SK-N-MC (cell line): ENCODE results near the gene MRTFA.

Experiments
- EZH2 ChIP-seq: fragments of 200-600 bp; sonication (generic); IDR thresholded peaks from one replicate; pipeline ENCODE4 v1.6.1; 2017; ENCODE audit warnings: antibody characterized with exemption
- FOXP2 ChIP-seq: optimal IDR thresholded peaks from 2 replicates; pipeline ENCODE3; 2011; ENCODE audit warnings: mild to moderate bottlenecking, moderate library complexity; ENCODE audit not compliant: insufficient read depth; ENCODE audit errors: extremely low read length, control extremely low read depth
- POLR2AphosphoS5 ChIP-seq: IDR thresholded peaks from 2 replicates; pipeline ENCODE4 v1.6.1; 2012; ENCODE audit warnings: mild to moderate bottlenecking, low read depth, low read length, borderline replicate concordance

DNA sequence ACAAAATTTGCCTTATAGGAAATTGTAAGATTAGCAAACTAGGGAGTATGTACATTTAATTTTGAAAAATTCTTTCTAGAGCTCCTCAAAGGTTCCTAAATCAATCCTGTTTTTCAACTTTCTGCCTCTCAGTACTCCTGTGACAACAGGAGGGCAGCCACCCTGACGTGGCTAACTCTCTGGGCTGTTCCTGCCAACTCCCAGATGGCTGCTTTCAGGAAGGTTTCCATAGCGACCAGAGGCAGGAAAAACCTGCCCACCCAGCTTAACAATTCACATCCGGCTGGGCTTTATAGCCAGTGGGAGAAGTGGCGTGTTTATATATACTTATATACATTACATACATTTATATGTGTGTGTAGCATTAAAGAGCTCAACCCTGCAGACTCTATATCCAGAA, 239.6 kb downstream of the MRTFA start:
- TF ChIP-seq EZH2, result no peak
- TF ChIP-seq POLR2AphosphoS5, result no peak
- TF ChIP-seq FOXP2, result no peak
